Neutrophil (primary cell): ENCODE data around the gene GPT2.

Source experiments
- H3K27ac ChIP-seq: fragments of 200-600 bp; sonication (generic); 2 replicates; pipeline ENCODE4 v1.5.1; 2016; ENCODE audit warnings: mild to moderate bottlenecking, moderate library complexity
- H3K27me3 ChIP-seq: fragments of 200-600 bp; sonication (generic); 2 replicates; pipeline ENCODE4 v1.6.0; 2016; ENCODE audit warnings: mild to moderate bottlenecking
- H3K36me3 ChIP-seq: fragments of 200-600 bp; sonication (generic); 2 replicates; pipeline ENCODE4 v1.5.1; 2017
- H3K4me1 ChIP-seq, 2 experiments: fragments of 200-600 bp in 1 of 2; sonication (generic) in 1 of 2; 1 replicate in 1 of 2; 2 replicates in 1 of 2; pipeline versions ENCODE4 v1.5.1 to v1.6.1; 2013 to 2016; ENCODE audit warnings: low read depth in 1 of 2, low read length in 1 of 2, mild to moderate bottlenecking in 1 of 2, moderate library complexity in 1 of 2; ENCODE audit not compliant: control insufficient read depth in 1 of 2, insufficient read depth in 1 of 2
- H3K4me3 ChIP-seq, 2 experiments: fragments of 200-600 bp in 1 of 2; sonication (generic) in 1 of 2; 1 replicate in 1 of 2; 2 replicates in 1 of 2; pipeline ENCODE4 v1.5.1; 2013 to 2016; ENCODE audit warnings: low read depth in 1 of 2, low read length in 1 of 2, mild to moderate bottlenecking in 1 of 2, moderate library complexity in 1 of 2
- H3K9me3 ChIP-seq: fragments of 200-600 bp; sonication (generic); 2 replicates; pipeline ENCODE4 v1.5.1; 2016
- TF ChIP-seq, protein P1 (sequence below): fragments of 200-600 bp; sonication (generic); IDR thresholded peaks from 2 replicates; pipeline ENCODE4 v1.5.1; 2016; ENCODE audit warnings: antibody characterized with exemption

GPT2 gene

DNA sequence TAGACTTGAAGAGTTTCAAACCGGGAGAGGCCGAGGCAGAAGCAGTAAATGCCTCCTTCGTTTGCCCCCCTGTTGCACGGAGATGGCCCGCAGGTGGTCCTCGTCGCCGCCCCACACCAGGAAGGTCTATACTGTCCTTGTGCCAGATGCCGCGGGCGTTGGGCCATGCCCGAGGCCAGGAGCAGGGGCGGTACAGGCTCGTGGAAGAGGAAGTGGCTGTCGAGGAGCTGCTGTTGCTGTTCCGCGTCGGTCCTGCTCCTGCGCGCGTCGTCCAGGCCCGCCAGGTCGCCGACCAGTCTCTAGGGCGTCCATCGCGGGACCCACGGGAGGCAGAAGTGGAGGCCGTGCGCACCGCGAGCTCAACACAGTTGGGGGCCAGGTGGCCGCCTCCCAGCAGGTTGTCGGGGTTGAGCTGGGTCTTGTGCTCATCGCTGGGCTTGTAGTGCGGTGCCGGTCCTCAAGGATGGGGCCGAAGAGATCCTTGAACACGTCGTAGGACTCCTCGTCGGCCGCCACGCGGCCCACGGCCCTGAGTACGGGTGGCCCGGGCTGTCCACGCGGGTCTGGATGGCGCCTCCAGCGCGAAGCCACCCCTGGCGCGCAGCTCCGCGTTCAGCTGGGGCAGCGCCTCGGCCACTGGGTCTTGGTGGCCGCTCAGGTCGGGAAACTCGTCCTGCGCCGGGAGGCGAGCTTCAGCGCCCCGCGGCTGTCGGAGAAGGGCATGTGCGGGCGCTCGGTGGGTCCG, 40.1 kb upstream of the GPT2 start:
- Histone ChIP-seq H3K27ac (no peak overlapping the region), H3K27me3 (peaks cover 15% of the 10 kb centered on the region), H3K9me3 (no peaks in the 10 kb centered on the region), H3K4me1 (peaks cover 7 to 9% of the 10 kb centered on the region in 2 experiments), H3K4me3 (peak overlapping the region in 1 of 2 experiments; percentile 41), H3K36me3 (no peaks in the 10 kb centered on the region)
- TF ChIP-seq, protein P1, sequence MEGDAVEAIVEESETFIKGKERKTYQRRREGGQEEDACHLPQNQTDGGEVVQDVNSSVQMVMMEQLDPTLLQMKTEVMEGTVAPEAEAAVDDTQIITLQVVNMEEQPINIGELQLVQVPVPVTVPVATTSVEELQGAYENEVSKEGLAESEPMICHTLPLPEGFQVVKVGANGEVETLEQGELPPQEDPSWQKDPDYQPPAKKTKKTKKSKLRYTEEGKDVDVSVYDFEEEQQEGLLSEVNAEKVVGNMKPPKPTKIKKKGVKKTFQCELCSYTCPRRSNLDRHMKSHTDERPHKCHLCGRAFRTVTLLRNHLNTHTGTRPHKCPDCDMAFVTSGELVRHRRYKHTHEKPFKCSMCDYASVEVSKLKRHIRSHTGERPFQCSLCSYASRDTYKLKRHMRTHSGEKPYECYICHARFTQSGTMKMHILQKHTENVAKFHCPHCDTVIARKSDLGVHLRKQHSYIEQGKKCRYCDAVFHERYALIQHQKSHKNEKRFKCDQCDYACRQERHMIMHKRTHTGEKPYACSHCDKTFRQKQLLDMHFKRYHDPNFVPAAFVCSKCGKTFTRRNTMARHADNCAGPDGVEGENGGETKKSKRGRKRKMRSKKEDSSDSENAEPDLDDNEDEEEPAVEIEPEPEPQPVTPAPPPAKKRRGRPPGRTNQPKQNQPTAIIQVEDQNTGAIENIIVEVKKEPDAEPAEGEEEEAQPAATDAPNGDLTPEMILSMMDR, result no peak

DNA sequence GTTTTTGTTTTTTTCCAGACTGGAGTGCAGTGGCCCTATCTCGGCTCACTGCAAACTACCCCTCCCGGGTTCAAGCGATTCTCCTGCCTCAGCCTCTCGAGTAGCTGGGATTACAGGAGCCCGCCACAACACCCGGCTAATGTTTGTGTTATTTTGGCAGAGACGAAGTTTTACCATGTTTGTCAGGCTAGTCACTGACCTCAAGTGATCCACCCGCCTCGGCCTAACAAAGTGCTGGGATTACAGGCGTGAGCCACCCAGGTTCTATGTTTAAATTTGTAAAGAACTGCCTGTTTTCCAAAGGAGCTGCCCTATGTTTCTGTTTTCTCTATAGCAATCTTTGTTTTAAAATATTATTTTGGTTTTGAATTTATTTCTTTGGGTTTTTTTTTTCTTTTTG, 39.4 kb upstream of the GPT2 start:
- H3K4me1 ChIP-seq, result peaks cover 7 to 9% of the 10 kb centered on the region in 2 experiments
- peaks cover 15% of the 10 kb centered on the region for H3K27me3 ChIP-seq
- TF ChIP-seq, protein P1, result no peak
- no peak overlapping the region for H3K27ac ChIP-seq
- H3K4me3 ChIP-seq, result no peak overlapping the region
- H3K9me3 ChIP-seq, result no peaks in the 10 kb centered on the region
- H3K36me3 ChIP-seq, result no peaks in the 10 kb centered on the region

DNA sequence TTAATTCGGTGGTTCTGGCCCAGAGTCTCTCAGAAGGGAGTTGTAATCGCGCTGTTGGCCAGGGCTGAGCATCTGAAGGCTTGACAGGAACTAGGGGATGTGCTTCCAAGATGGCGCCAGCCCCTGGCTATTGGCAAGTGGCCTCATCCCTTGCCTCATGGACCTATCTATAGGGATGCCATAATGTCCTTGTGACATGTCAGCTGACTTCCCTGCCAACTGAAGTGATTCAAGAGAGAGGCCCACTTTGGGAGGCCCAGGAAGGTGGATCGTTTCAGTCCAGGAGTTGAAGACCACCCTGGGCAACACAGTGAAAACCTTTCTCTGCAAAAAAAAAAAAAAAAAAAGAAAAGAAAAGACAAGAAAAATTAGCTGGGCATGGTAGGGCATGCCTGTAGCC, 38.2 kb upstream of the GPT2 start:
- H3K27me3 ChIP-seq, result peaks cover 15% of the 10 kb centered on the region
- peaks cover 7 to 9% of the 10 kb centered on the region in 2 experiments for H3K4me1 ChIP-seq
- TF ChIP-seq, protein P1, result no peak
- H3K4me3 ChIP-seq, result no peak overlapping the region
- H3K9me3 ChIP-seq, result no peaks in the 10 kb centered on the region
- H3K36me3 ChIP-seq, result no peaks in the 10 kb centered on the region
- H3K27ac ChIP-seq, result no peak overlapping the region

DNA sequence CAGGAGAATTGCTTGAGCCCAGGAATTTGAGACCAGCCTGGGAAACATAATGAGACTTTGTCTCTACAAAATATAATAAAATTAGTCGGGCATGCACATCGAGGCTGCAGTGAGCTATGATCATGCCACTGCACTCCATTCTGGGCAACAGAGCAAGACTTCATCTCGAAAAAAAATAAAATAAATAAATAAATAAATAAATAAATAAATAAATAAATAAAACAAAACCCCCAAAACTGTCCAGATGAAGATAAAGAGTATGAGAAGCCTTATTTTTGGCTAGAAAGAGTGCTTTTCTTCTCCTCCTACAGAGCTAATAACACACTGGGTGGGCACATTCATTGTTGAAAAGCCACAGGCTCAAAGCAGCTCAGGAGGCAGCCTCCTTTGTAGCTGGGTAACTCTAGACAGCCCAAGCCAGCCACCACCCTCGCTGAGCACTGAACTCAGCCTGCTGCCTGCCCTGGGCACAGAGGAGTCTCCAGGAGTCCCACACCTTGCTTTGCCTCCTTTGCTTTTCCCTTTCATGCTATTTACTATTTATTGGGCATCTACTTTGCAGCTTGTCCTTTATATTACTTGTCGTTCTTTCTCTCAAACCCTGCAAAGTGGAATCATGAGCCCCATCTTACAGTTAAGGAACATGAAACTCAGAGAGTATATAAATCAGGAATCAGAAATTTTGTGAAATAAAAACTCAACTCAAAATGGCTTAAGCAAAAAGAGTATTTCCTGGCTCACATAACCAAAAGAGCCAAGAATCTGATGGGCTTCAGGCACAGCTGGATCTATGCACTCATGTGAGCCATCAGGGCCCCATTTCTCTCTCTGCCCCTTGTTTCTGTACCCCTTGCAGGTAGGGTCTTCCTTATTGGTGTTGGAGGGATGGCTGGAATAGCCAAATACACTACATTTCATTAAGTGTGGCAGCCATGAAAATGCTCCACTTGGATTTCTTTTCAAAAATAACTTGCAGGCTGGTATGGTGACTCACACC, 35.1 kb upstream of the GPT2 start:
- Histone ChIP-seq H3K4me1 (peaks cover 6 to 7% of the 10 kb centered on the region in 2 experiments), H3K4me3 (no peak overlapping the region)
- TF ChIP-seq, protein P1, result no peak

DNA sequence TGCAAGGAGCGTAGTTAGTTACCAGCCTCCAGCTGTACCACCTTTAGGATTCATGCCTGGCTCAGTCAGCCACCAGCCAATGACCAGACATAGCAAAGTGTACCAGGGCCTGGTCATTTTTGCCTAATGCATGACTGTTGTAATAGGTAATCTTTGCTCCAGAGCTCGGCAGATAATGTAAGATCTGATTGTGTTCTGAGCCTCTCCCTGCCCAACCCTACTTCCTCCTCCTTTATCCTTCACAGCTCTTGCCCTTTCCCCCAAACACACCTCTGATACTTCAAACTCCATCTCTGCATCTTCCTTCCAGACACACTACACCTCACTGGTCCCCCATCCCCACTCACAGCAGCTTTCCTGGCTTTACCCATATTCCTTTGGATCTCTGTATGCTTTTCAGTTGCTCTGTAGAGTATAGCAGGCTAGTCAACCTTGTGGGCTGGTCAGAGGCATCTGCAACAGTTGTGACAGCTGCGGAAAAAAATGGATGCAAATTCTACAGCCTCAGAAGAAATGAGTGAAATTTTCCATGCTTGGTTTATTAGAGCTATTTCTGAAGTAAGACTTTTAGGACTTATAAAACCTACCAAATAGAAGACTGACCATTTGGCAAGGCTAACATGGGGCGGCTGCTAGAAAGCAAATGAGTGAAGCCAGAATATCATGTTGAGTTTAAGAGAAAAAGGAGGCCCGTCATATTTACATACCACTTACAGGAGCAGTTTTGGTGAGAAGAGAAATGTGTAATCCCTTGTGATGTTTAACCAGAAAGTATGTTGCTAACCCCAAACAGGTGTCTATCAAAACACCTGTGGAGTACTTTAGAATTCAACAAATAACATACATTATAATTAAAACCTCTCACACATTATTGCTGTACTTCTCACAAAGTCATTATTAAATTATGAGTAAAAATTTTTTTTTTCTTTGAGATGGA, 33.3 kb upstream of the GPT2 start:
- TF ChIP-seq, protein P1, result no peak
- H3K9me3 ChIP-seq, result no peaks in the 10 kb centered on the region
- no peaks in the 10 kb centered on the region for H3K27me3 ChIP-seq
- H3K27ac ChIP-seq, result no peak overlapping the region
- H3K4me1 ChIP-seq, result no peaks in the 10 kb centered on the region
- H3K4me3 ChIP-seq, result no peak overlapping the region
- no peaks in the 10 kb centered on the region for H3K36me3 ChIP-seq

More for the DNA sequence above, 35.1 kb upstream of the GPT2 start:
- Histone ChIP-seq H3K27me3 (peaks cover 12% of the 10 kb centered on the region), H3K27ac (no peak overlapping the region), H3K36me3 (no peaks in the 10 kb centered on the region), H3K9me3 (no peaks in the 10 kb centered on the region)
